CD14-positive monocyte (primary cell): ENCODE measurements around the gene CHCHD6. TPM values are rescaled to one million over a fixed set of nuclear protein-coding genes. Genes with fewer than 3 reads are reported as not detected.

Experiments used
- DNase-seq, 3 donors: peaks; one replicate each; pipeline ENCODE4 v3.0.0-alpha.2; 2011 to 2022
- H2AFZ ChIP-seq: 2 replicates; pipeline ENCODE4 v1.6.0; 2012; ENCODE audit warnings: mild to moderate bottlenecking, low read depth, low read length, inconsistent platforms; ENCODE audit not compliant: insufficient read depth, poor library complexity, severe bottlenecking
- H3K27ac ChIP-seq, 2 donors: 1 replicate in 1 of 2; 2 replicates in 1 of 2; pipeline ENCODE4 v1.5.1; 2012 to 2013; ENCODE audit warnings: low read length in 2 of 2, control low read depth in 1 of 2, inconsistent platforms in 1 of 2, low read depth in 1 of 2, mild to moderate bottlenecking in 1 of 2
- H3K27me3 ChIP-seq, 2 donors: one replicate each; pipeline versions ENCODE4 v1.6.0 to v1.6.1; 2011 to 2013; ENCODE audit warnings: low read length in 2 of 2; ENCODE audit not compliant: control insufficient read depth in 2 of 2, insufficient read depth in 2 of 2
- H3K36me3 ChIP-seq, 2 donors: replicated peaks in 1 of 2; 1 replicate in 1 of 2; 2 replicates in 1 of 2; pipeline versions ENCODE4 v1.5.1 to v1.6.1; 2012 to 2013; ENCODE audit warnings: low read length in 2 of 2, control low read depth in 1 of 2, inconsistent platforms in 1 of 2, mild to moderate bottlenecking in 1 of 2; ENCODE audit not compliant: insufficient read depth in 2 of 2, control insufficient read depth in 1 of 2
- H3K4me1 ChIP-seq, 2 donors: 1 replicate in 1 of 2; 2 replicates in 1 of 2; pipeline versions ENCODE4 v1.5.1 to v1.6.1; 2012 to 2013; ENCODE audit warnings: low read length in 2 of 2, control low read depth in 1 of 2, inconsistent platforms in 1 of 2, mild to moderate bottlenecking in 1 of 2, moderate library complexity in 1 of 2; ENCODE audit not compliant: insufficient read depth in 2 of 2, control insufficient read depth in 1 of 2
- H3K4me2 ChIP-seq: replicated peaks from 2 replicates; pipeline ENCODE3; 2012; ENCODE audit warnings: low read length, moderate library complexity, mild to moderate bottlenecking; ENCODE audit not compliant: poor library complexity, severe bottlenecking; ENCODE audit errors: extremely low read depth
- H3K4me3 ChIP-seq, 3 experiments: fragments of 200-600 bp in 1 of 3; sonication (generic) in 1 of 3; replicated peaks in 1 of 3; 1 replicate in 2 of 3; 2 replicates in 1 of 3; pipeline ENCODE4 v1.5.1; 2011 to 2013; ENCODE audit warnings: low read length in 3 of 3, mild to moderate bottlenecking in 3 of 3, control low read depth in 2 of 3, low read depth in 2 of 3, inconsistent platforms in 1 of 3, moderate library complexity in 1 of 3
- H3K79me2 ChIP-seq: 2 replicates; pipeline ENCODE4 v1.6.0; 2012; ENCODE audit warnings: mild to moderate bottlenecking, control low read depth, inconsistent platforms, low read length, moderate library complexity; ENCODE audit not compliant: insufficient read depth
- H3K9ac ChIP-seq: 2 replicates; pipeline ENCODE4 v1.6.0; 2017; ENCODE audit warnings: low read length, mild to moderate bottlenecking; ENCODE audit not compliant: insufficient read depth, poor library complexity, severe bottlenecking
- H3K9me3 ChIP-seq, 2 donors: replicated peaks in 1 of 2; 1 replicate in 1 of 2; 2 replicates in 1 of 2; pipeline versions ENCODE4 v1.5.1 to v1.6.1; 2012 to 2013; ENCODE audit warnings: low read length in 2 of 2, control low read depth in 1 of 2; ENCODE audit not compliant: control insufficient read depth in 1 of 2, insufficient read depth in 1 of 2
- H4K20me1 ChIP-seq: 2 replicates; pipeline ENCODE4 v1.6.0; 2012; ENCODE audit warnings: mild to moderate bottlenecking, low read length, control low read depth, moderate library complexity; ENCODE audit not compliant: insufficient read depth
- H3K27ac Mint-ChIP-seq, 7 donors: one replicate each; pipeline ENCODE4 v1.8.0; 2020; ENCODE audit warnings: mild to moderate bottlenecking in 7 of 7, mixed read lengths in 7 of 7, moderate library complexity in 6 of 7, inconsistent platforms in 2 of 7
- H3K27me3 Mint-ChIP-seq, 3 donors: one replicate each; pipeline ENCODE4 v1.8.0; 2021 to 2022; ENCODE audit warnings: low read depth in 3 of 3, mild to moderate bottlenecking in 3 of 3, mixed read lengths in 3 of 3, moderate library complexity in 3 of 3, inconsistent platforms in 1 of 3
- H3K36me3 Mint-ChIP-seq, 2 donors: one replicate each; pipeline ENCODE4 v1.8.0; 2020; ENCODE audit warnings: mixed read lengths in 2 of 2, inconsistent platforms in 1 of 2, mild to moderate bottlenecking in 1 of 2
- H3K4me1 Mint-ChIP-seq: one replicate; pipeline ENCODE4 v1.8.0; 2020; ENCODE audit warnings: mild to moderate bottlenecking, mixed read lengths
- H3K4me3 Mint-ChIP-seq, 2 donors: one replicate each; pipeline ENCODE4 v1.8.0; 2020; ENCODE audit warnings: mild to moderate bottlenecking in 2 of 2, mixed read lengths in 2 of 2, moderate library complexity in 1 of 2
- H3K9me3 Mint-ChIP-seq, 7 donors: one replicate each; pipeline ENCODE4 v1.8.0; 2020 to 2022; ENCODE audit warnings: mixed read lengths in 7 of 7, mild to moderate bottlenecking in 6 of 7, moderate library complexity in 6 of 7, inconsistent platforms in 2 of 7
- WGBS: methylation state at CpG from one replicate; pipeline ENCODE4 v1.1.5; 2013; ENCODE audit warnings: missing lambda C conversion rate; ENCODE audit not compliant: insufficient coverage; 5-methylcytosine and 5-hydroxymethylcytosine counted together
- intact Hi-C, 2 donors: fragments of 100-400 bp; cut with micrococcal nuclease; formaldehyde crosslinking; loops; one replicate each; pipeline versions ENCODE4 v1.15.0 to v1.15.1; 2023
- polyA plus RNA-seq, 3 donors: library from polyadenylated mRNA; depleted of rRNA in 1 of 3; unstranded in 2 of 3; stranded (reverse) in 1 of 3; fragments of 300-500 nt in 2 of 3; fragments of >200 nt in 1 of 3; fragmentation: Illumina TruSeq in 2 of 3; gene quantifications; 1 replicate in 2 of 3; 2 replicates in 1 of 3; pipeline ENCODE4 v1.2.3, GENCODE V29; 2012 to 2021
- TF ChIP-seq, protein P1 (sequence below): fragments of 200-600 bp; IDR thresholded peaks from one replicate; pipeline ENCODE4 v1.8.0; 2022; ENCODE audit warnings: antibody characterized with exemption, mild to moderate bottlenecking

CHCHD6 gene
- polyA plus RNA-seq, 3 donors, result 1.1 to 1.8 (median 1.8) TPM

DNA sequence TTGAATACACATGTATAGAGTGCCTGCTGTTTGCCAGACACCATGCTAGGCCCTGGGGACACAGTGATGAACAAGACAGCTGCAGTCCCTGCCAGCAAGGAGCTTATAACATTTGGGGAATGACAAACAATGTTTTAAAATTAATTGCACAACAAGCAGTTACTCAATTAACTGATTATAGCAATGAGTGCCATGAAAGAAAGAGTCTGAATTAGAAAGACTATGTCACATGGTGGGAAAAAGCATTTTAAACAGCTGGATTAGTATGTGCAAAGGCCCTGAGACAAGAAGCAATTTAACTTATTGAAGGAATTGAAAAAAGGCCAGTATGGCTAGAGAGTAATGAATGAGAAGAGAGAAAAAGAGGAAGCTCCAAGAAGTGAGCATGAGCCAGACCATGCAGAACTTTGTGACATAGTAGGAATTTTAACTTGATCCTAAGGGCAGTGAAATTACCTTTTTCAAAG, 214.3 kb downstream of the CHCHD6 start:
- Mint-ChIP-seq H3K4me3 (peak overlapping the region in 1 of 2 donors; percentile 54), H3K9me3 (peaks cover 3 to 41% (median 17%) of the 10 kb centered on the region in 7 donors), H3K27me3 (peaks cover 74 to 95% (median 89%) of the 10 kb centered on the region in 3 donors), H3K4me1 (peaks cover 9% of the 10 kb centered on the region), H3K36me3 (peaks cover 10 to 23% of the 10 kb centered on the region in 2 donors), H3K27ac (peak overlapping the region in 1 of 7 donors; percentile 56)
- Histone ChIP-seq H3K9me3 (peaks cover 5 to 41% of the 10 kb centered on the region in 2 donors), H3K27me3 (peaks cover 86 to 93% of the 10 kb centered on the region in 2 donors), H3K27ac (no peak overlapping the region), H3K4me1 (peaks cover 6 to 24% of the 10 kb centered on the region in 2 donors), H2AFZ (no peak overlapping the region), H3K9ac (no peak overlapping the region), H3K79me2 (no peaks in the 10 kb centered on the region), H3K36me3 (no peaks in the 10 kb centered on the region), H3K4me3 (no peak overlapping the region), H3K4me2 (no peak overlapping the region), H4K20me1 (no peaks in the 10 kb centered on the region)
- TF ChIP-seq, protein P1, sequence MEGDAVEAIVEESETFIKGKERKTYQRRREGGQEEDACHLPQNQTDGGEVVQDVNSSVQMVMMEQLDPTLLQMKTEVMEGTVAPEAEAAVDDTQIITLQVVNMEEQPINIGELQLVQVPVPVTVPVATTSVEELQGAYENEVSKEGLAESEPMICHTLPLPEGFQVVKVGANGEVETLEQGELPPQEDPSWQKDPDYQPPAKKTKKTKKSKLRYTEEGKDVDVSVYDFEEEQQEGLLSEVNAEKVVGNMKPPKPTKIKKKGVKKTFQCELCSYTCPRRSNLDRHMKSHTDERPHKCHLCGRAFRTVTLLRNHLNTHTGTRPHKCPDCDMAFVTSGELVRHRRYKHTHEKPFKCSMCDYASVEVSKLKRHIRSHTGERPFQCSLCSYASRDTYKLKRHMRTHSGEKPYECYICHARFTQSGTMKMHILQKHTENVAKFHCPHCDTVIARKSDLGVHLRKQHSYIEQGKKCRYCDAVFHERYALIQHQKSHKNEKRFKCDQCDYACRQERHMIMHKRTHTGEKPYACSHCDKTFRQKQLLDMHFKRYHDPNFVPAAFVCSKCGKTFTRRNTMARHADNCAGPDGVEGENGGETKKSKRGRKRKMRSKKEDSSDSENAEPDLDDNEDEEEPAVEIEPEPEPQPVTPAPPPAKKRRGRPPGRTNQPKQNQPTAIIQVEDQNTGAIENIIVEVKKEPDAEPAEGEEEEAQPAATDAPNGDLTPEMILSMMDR, result no peak
- intact Hi-C loops, result loop anchor here in 1 of 2 donors (10.0 kb wide), 1 partner anchor 386 kb away; no protein-coding TSS in a partner anchor
- DNase-seq, result peak; percentile 26 to 64 (median 54)

DNA sequence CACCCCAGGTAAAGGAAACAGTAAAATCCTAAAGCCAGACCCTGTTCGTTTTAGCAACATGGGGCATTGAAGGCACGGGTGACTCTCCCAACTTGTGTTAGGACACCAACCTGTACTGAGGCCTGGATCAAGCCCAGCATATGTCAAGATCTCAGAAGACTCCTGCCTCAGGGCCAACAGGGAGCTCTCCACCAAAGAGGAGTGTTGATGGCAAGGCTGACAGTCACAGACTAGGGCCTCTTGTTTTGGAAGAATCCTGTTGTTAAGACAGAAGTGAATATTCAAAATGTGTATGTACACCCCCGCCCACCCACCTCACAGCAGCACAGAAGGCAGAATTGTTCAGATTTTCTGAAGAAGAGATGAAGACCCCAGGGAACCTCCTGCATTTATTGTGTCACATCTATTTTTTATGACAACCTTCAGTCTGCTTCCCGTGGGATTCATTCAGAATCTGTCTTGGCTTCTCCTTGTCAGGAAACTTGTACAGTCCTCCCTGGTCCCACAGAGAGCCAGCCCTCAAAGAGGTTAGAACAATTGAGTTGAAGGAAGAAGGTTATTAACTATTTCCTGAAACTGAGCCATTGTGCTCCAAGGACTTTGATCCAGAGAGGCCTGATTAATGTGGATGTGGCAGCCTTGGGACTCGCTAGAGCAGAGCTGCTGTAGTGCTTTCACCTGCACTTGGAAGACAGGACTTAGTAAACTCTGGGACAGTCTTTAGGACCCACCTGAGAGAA, 217.2 kb downstream of the CHCHD6 start:
- Histone ChIP-seq H3K9ac (no peak overlapping the region), H3K36me3 (no peaks in the 10 kb centered on the region), H3K9me3 (peaks cover 5 to 27% of the 10 kb centered on the region in 2 donors), H3K79me2 (no peaks in the 10 kb centered on the region), H2AFZ (no peak overlapping the region), H3K4me2 (no peak overlapping the region), H3K27ac (no peak overlapping the region), H3K27me3 (peaks cover 71 to 87% of the 10 kb centered on the region in 2 donors), H3K4me1 (peaks cover 23 to 38% of the 10 kb centered on the region in 2 donors), H4K20me1 (no peaks in the 10 kb centered on the region), H3K4me3 (no peak overlapping the region)
- TF ChIP-seq, protein P1, result no peak
- no peak for DNase-seq
- WGBS, result 100% methylated on average over 4 of the region's 5 CpGs
- H3K4me3 Mint-ChIP-seq, result peak overlapping the region in 1 of 2 donors; percentile 79
- peaks cover 28% of the 10 kb centered on the region for H3K4me1 Mint-ChIP-seq
- H3K27ac Mint-ChIP-seq, result peak overlapping the region in 1 of 7 donors; percentile 30
- peaks cover 69 to 91% (median 86%) of the 10 kb centered on the region in 3 donors for H3K27me3 Mint-ChIP-seq
- peaks cover 17 to 23% of the 10 kb centered on the region in 2 donors for H3K36me3 Mint-ChIP-seq
- peaks cover 3 to 32% (median 18%) of the 10 kb centered on the region in 7 donors for H3K9me3 Mint-ChIP-seq
- intact Hi-C loops, result loop anchor here in 1 of 2 donors (5.0 kb wide), 1 partner anchor 51 kb away; no protein-coding TSS in a partner anchor
